Activated naive CD4-positive, alpha-beta T cell treated with anti-CD3 and anti-CD28 coated beads, Interleukin-2, amount 10 ng/mL, durations not matched to agents 7 days and 5 days (primary cell): ENCODE results near the gene HLA-DQA2.
"Not testable (repeated sequence)": the region's sequence is repeated elsewhere in the genome, so short reads cannot be mapped to it uniquely, and the experiment has no call there.

ENCODE experiments used
- CTCF ChIA-PET: fragments of 350-600 bp; sonication (Branson Sonifier 250); formaldehyde crosslinking; loops from one replicate; lab custom pipeline; 2021; ENCODE audit warnings: antibody characterized with exemption; lab: Charles Lee
- DNase-seq: peaks from one replicate; pipeline ENCODE4 v3.0.0-alpha.2; 2020
- H3K27ac Mint-ChIP-seq: one replicate; pipeline ENCODE4 v1.8.0; 2021; ENCODE audit warnings: mild to moderate bottlenecking, moderate library complexity, mixed read lengths
- H3K27me3 Mint-ChIP-seq: one replicate; pipeline ENCODE4 v1.8.0; 2021; ENCODE audit warnings: mild to moderate bottlenecking, mixed read lengths
- H3K36me3 Mint-ChIP-seq: one replicate; pipeline ENCODE4 v1.8.0; 2021; ENCODE audit warnings: mixed read lengths
- H3K4me1 Mint-ChIP-seq: one replicate; pipeline ENCODE4 v1.8.0; 2021; ENCODE audit warnings: mixed read lengths
- H3K4me3 Mint-ChIP-seq: one replicate; pipeline ENCODE4 v1.8.0; 2021; ENCODE audit warnings: mild to moderate bottlenecking, moderate library complexity, mixed read lengths
- H3K9me3 Mint-ChIP-seq: one replicate; pipeline ENCODE4 v1.8.0; 2021; ENCODE audit warnings: mixed read lengths

The HLA-DQA2 gene

DNA sequence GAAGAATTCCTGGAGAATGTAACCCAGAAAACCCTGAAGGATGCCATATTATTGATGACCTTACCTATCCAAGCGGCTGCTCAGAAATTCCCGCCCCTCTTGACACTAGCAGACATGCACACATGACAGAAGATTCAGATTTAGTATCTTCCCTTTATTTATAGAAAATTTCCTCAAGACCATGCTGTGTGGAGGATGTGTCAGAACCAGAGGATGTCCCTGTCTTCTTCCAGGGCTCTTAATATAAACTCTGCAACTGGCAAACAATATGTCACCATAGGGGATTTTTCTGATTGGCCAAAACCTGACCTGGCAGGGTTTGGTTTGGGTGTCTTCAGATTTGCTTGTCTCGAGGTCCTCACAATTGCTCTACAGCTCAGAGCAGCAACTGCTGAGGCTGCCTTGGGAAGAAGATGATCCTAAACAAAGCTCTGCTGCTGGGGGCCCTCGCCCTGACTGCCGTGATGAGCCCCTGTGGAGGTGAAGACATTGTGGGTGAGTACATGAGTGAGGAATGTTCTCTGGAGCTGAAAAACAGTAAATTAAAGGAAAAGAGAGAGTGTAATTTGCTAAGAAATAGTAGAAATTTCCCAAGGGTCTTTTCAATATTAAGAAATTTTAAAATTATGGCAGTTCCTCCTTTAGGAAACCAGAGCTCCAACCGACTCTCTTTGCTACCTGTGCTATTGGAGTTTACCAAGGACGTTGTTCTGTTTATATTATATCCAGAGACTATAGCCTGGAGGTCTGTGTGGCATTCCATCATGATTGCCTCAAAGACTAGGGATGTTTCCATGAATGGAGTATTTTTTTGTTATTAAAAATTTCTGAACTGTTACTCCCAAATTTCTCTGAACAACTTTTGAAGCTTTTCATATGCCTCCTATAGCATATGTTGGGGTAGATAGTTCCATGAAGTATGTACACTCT lies at the start of gene HLA-DQA2:
Gene HLA-DQA2 (plus strand): TSS at position 361 of the 930 bp plus-strand sequence. CDS start 53 bp downstream, at position 414.
- peaks cover 41% of the 10 kb centered on the region for H3K27me3 Mint-ChIP-seq
- CTCF ChIA-PET = no interaction called here
- DNase-seq = no peak
- no peaks in the 10 kb centered on the region for H3K36me3 Mint-ChIP-seq
- no peak within 1 kb of the TSS for H3K27ac Mint-ChIP-seq
- H3K9me3 Mint-ChIP-seq = no peaks in the 10 kb centered on the region
- H3K4me1 Mint-ChIP-seq = no peaks in the 10 kb centered on the region
- no peak within 1 kb of the TSS for H3K4me3 Mint-ChIP-seq

DNA sequence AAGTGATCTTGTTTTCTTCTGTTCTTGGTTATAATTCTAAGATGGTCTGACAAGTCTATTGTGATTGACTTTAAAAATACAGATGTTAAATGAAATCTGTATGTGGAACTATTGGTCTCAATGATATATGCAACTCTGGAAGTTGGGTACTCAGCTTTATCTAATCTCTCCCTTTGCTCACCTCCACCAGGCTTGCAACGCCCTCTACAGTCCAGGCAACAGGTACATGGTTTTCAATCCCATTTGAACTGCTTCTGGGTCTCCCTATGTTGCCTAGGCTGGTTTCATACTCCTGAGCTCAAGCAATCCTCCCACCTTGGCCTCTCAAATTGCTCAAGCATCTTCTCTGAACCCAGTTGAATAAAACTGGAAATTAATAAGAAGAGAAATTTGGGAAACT lies 49.2 kb upstream of the HLA-DQA2 start:
- H3K4me1 Mint-ChIP-seq = peaks cover 15% of the 10 kb centered on the region
- CTCF ChIA-PET = interaction anchor here (0.6 to 1.6 kb wide), 15 partner anchors 9 to 279 kb away, joined by 3 to 12 read pairs (median 4); partner anchors contain the start of gene HLA-DQB1
- H3K27ac Mint-ChIP-seq = no peak overlapping the region
- H3K36me3 Mint-ChIP-seq = no peaks in the 10 kb centered on the region
- peak; percentile 73 for DNase-seq
- H3K4me3 Mint-ChIP-seq = no peak overlapping the region
- no peaks in the 10 kb centered on the region for H3K9me3 Mint-ChIP-seq
- peaks cover 38% of the 10 kb centered on the region for H3K27me3 Mint-ChIP-seq

DNA sequence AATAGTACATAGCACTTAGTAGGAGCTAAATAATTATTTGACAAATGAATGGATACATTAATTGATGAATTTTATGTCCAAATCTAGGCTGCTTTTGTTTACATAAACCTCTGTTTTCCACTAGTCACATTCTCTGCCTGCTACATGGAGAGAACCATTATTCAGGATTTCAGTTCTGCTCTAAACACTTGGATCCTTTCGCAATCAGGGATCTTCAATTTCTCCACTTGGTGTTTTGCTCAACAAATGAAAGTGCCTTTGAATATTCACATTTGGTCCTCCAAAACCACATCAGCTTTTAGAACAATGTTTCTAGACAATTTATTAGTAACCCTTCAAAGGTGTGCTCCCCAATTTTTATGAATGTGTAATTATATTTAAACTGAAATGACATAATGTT lies 44.2 kb upstream of the HLA-DQA2 start:
- peaks cover 4% of the 10 kb centered on the region for H3K4me1 Mint-ChIP-seq
- H3K27me3 Mint-ChIP-seq = peaks cover 58% of the 10 kb centered on the region
- DNase-seq = no peak
- CTCF ChIA-PET = interaction anchor here (1.1 kb wide), 1 partner anchor 89 kb away, joined by 3 read pairs; no protein-coding TSS in a partner anchor
- no peaks in the 10 kb centered on the region for H3K36me3 Mint-ChIP-seq
- H3K4me3 Mint-ChIP-seq = no peak overlapping the region
- H3K9me3 Mint-ChIP-seq = no peaks in the 10 kb centered on the region
- H3K27ac Mint-ChIP-seq = no peak overlapping the region

DNA sequence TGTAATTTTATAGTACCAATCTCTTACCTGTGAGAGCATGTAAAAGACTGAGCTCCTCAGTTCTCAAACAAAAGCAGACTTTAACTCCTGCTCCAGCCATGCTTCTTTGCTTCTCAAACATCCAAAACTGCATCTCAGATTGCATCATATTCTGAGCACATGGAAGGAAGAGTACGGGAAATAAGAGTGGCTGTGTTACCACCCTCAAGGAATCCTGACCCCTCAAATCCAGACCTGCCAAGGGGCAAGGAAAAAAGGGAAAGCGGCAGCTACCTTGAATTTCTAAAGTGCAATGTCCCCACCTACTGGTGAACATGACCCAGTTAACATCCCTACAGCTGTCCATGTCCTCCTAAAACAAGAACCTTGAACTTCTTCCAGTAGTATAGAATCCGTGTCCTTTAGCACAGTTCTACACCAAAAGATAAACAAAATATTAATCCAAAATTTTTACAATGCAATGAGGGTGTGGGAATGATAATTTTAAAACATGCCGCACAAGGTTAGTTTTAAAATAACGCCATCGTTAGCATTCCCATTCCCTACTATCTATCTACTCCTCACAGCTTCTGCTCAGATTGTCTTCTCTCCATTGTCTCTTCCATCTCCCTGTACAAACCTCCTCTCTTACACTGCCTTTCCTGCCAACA lies 40.7 kb upstream of the HLA-DQA2 start:
- DNase-seq = peak; percentile 43
- Mint-ChIP-seq H3K27ac (no peak overlapping the region), H3K4me1 (peaks cover 2% of the 10 kb centered on the region), H3K9me3 (no peaks in the 10 kb centered on the region), H3K27me3 (peaks cover 44% of the 10 kb centered on the region), H3K4me3 (no peak overlapping the region), H3K36me3 (no peaks in the 10 kb centered on the region)
- CTCF ChIA-PET = interaction anchor here (0.6 to 4.1 kb wide), 21 partner anchors 9 to 452 kb away, joined by 3 to 40 read pairs (median 5); partner anchors contain the start of gene HLA-DQB1

DNA sequence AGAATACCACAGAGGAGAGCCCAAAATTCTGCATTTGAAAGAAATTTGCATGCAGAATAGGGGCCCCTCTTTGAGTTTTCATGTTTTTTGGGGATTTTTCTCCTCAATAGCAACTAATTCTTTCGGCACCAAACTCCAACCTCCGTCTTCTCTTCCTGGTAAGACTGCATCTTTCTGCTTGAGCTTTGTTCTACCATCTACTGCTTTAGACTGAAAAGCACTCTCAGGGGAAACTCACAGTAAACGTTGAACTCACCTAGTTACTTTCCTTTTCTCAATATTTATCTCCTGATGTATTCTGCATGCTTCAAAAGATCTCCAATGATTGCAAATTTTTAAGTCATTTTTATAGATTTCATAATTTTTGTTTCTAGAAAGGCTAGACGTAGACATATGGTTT lies 37.8 kb upstream of the HLA-DQA2 start:
- Mint-ChIP-seq H3K27ac (no peak overlapping the region), H3K36me3 (no peaks in the 10 kb centered on the region), H3K27me3 (peaks cover 24% of the 10 kb centered on the region), H3K9me3 (no peaks in the 10 kb centered on the region), H3K4me1 (peaks cover 2% of the 10 kb centered on the region), H3K4me3 (no peak overlapping the region)
- CTCF ChIA-PET = interaction anchor here (0.7 to 1.5 kb wide), 3 partner anchors 12 to 271 kb away, joined by 3 to 4 read pairs (median 3); no protein-coding TSS in a partner anchor
- no peak for DNase-seq

DNA sequence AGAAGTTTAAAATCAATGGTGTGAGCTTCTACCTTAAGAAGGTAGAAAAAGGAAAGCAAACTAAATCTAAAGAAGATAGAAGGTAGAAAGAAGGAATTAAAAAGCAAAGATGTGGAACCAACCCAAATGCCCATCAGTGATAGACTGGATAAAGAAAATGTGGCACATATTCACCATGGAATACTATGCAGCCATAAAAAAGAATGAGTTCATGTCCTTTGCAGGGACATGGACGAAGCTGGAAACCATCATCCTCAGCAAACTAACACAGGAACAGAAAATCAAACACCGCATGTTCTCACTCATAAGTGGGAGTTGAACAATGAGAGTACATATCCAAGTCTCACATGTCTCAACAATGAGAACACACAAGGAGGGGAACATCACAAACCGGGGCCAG lies 36.0 kb upstream of the HLA-DQA2 start:
- H3K4me1 Mint-ChIP-seq, H3K27ac Mint-ChIP-seq, H3K4me3 Mint-ChIP-seq, H3K36me3 Mint-ChIP-seq, H3K9me3 Mint-ChIP-seq, CTCF ChIA-PET, DNase-seq: not testable (repeated sequence)
- peaks cover 25% of the 10 kb centered on the region for H3K27me3 Mint-ChIP-seq

DNA sequence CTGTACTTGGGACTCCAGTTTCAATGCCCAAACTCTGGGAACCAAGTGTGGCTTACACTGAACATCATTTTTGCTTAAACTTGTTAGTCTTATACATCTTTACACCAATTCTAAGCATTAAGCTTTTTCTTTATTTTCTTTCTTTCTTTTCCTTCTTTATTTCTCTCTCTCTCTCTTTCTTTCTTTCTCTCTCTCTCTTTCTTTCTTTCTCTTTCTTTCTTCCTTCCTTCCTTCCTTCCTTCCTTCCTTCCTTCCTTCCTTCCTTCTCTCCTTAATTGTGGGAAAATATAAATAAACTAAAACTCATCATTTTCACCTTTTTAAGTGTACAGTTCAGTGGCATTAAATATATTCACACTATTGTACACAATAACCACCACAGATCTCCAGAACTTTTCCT lies 31.6 kb upstream of the HLA-DQA2 start:
- H3K9me3 Mint-ChIP-seq = no peaks in the 10 kb centered on the region
- no peaks in the 10 kb centered on the region for H3K36me3 Mint-ChIP-seq
- no peak for DNase-seq
- CTCF ChIA-PET = no interaction called here
- no peak overlapping the region for H3K4me3 Mint-ChIP-seq
- H3K27ac Mint-ChIP-seq = no peak overlapping the region
- no peaks in the 10 kb centered on the region for H3K4me1 Mint-ChIP-seq
- peaks cover 12% of the 10 kb centered on the region for H3K27me3 Mint-ChIP-seq

DNA sequence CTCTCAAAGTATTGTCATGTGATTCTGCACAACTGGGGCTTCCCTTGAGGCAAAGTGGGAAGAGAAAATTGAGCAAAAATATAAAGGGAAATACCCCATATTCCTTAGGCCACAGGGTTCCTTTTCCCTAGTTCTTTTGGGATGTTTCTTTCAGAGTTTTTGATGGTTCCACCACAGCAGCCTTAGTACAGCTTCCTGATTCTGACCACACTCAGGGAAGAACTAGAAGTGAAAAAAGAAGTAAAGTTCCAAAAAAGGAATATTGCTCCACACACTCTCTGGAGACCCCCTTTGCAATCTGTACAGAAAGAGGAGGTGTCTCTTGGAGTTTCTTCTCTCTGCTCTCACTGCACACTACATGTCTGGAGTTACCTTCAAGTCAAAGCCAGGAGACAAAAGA lies 27.9 kb upstream of the HLA-DQA2 start:
- peaks cover 21% of the 10 kb centered on the region for H3K27me3 Mint-ChIP-seq
- no peak overlapping the region for H3K4me3 Mint-ChIP-seq
- H3K9me3 Mint-ChIP-seq = no peaks in the 10 kb centered on the region

DNA sequence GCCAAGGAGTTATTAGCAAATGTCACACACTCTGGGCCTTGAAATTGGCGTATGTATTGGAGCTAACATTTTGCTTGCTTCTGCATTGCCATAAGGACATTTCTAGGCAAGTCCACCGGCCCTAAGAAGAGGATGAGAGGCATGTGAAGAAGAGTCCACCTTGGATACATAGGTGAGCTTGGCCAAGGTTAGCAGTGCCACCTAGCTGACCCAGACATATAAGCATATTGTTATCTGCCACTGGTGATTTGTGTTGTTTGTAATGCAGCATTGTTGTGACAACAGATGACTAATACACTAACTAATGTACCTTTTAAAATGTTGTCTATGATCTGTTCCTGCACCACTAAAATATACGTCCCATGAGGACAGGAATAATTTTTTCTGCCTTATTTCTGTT lies 24.8 kb upstream of the HLA-DQA2 start:
- H3K9me3 Mint-ChIP-seq = no peaks in the 10 kb centered on the region
- H3K27me3 Mint-ChIP-seq = peaks cover 35% of the 10 kb centered on the region
- no peaks in the 10 kb centered on the region for H3K36me3 Mint-ChIP-seq
- no peak overlapping the region for H3K27ac Mint-ChIP-seq
- no peak for DNase-seq
- CTCF ChIA-PET = interaction anchor here (1.1 kb wide), 1 partner anchor 16 kb away, joined by 4 read pairs; no protein-coding TSS in a partner anchor
- no peaks in the 10 kb centered on the region for H3K4me1 Mint-ChIP-seq
- no peak overlapping the region for H3K4me3 Mint-ChIP-seq

More for the DNA sequence above, 27.9 kb upstream of the HLA-DQA2 start:
- H3K27ac Mint-ChIP-seq = no peak overlapping the region
- DNase-seq = no peak
- CTCF ChIA-PET = interaction anchor here (1.5 kb wide), 1 partner anchor 155 kb away, joined by 4 read pairs; no protein-coding TSS in a partner anchor
- H3K36me3 Mint-ChIP-seq = no peaks in the 10 kb centered on the region
- H3K4me1 Mint-ChIP-seq = no peaks in the 10 kb centered on the region

DNA sequence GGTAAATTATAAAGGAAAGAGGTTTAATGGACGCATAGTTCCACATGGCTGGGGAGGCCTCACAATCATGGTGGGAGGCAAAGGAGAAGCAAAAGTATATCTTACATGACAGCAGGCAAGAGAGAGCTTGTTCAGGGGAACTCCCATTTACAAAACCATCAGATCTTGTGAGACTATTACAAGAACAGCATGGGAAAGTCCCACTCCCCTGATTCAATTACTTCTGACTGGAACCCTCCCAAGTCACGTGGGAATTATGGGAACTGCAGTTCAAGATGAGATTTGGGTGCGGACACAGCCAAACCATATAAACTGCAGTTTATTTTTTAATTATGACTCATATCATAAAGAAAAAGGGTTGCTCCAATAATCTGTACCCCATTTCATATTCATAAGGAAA lies 22.3 kb upstream of the HLA-DQA2 start:
- Mint-ChIP-seq H3K4me3 (no peak overlapping the region), H3K27ac (no peak overlapping the region), H3K4me1 (no peaks in the 10 kb centered on the region), H3K27me3 (peaks cover 34% of the 10 kb centered on the region), H3K36me3 (no peaks in the 10 kb centered on the region), H3K9me3 (no peaks in the 10 kb centered on the region)
- no peak for DNase-seq
- CTCF ChIA-PET = no interaction called here

DNA sequence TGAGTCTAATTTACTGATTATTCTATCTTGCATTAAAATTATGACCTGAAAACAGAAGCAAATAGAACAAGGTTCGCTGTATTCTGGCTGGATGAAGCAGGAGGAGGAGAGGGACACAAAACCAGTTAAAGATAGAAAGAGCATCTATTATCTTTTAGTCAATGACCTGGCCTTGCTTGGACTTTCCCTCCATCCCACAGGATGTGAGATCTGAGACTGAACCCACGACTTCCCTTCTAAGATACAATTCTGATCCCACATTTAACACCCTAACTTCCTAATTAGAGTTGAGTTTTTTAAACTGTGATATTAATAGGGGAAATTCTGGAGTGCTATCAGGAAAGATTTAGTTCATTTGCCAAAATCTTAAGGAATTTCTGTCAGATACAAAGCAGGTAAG lies 3.1 kb upstream of the HLA-DQA2 start:
- Mint-ChIP-seq H3K27me3 (peaks cover 31% of the 10 kb centered on the region), H3K9me3 (no peaks in the 10 kb centered on the region), H3K4me1 (no peaks in the 10 kb centered on the region), H3K4me3 (no peak overlapping the region), H3K36me3 (no peaks in the 10 kb centered on the region), H3K27ac (no peak overlapping the region)
- CTCF ChIA-PET = no interaction called here
- DNase-seq = no peak

DNA sequence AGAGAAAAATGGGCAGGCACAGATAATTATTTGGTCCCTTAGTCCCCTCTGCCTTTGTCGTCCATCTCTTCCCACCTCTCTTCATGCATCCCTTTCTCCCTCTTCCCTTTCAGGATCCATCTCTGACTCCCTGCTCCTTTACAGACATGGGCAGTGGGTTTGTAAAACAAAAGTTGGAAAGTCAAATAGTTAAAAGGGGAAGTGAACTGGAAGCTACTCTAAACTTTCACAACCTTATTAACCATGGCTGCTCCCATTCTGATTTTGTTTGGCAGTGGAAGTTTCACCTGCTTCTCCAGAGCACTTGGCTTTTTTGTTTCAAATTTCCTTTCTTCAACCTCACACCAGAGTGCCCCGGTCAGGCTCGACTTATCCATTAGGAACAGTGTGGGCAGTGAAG lies 1.2 kb downstream of the HLA-DQA2 start:
- peak overlapping the region; percentile 67 for H3K27ac Mint-ChIP-seq
- H3K4me1 Mint-ChIP-seq = no peaks in the 10 kb centered on the region
- H3K27me3 Mint-ChIP-seq = peaks cover 39% of the 10 kb centered on the region
- H3K4me3 Mint-ChIP-seq = no peak overlapping the region
- no peaks in the 10 kb centered on the region for H3K36me3 Mint-ChIP-seq
- no peak for DNase-seq
- no peaks in the 10 kb centered on the region for H3K9me3 Mint-ChIP-seq
- CTCF ChIA-PET = no interaction called here

DNA sequence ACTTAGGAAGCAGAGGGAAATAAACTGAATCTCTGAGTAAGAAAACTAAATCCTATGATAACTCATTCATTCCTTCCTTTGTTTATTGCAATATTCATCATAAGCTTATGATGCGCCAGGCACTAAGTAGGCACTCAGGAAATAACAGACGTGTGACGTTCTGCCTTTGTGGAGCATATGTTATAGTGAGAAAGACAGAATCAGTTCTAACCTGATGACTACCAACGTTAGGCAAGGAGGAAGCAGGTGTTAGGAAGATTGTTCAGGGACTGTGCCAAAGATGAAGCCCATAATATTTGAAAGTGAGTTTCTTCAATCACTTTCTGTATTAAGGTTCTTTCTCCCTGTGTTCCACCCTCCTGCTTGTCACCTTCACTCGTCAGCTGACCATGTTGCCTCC lies 3.6 kb downstream of the HLA-DQA2 start:
- CTCF ChIA-PET = interaction anchor here (1.1 kb wide), 1 partner anchor 334 kb away, joined by 5 read pairs; no protein-coding TSS in a partner anchor

DNA sequence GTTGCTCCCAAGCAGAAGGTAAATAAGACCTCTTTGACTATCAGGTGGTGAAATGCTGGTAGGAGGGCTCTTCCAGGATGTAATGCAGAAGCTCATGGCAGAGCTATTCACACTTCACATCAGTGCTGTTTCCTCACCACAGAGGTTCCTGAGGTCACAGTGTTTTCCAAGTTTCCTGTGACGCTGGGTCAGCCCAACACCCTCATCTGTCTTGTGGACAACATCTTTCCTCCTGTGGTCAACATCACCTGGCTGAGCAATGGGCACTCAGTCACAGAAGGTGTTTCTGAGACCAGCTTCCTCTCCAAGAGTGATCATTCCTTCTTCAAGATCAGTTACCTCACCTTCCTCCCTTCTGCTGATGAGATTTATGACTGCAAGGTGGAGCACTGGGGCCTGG lies 4.5 kb downstream of the HLA-DQA2 start:
- H3K9me3 Mint-ChIP-seq, H3K4me3 Mint-ChIP-seq, H3K4me1 Mint-ChIP-seq, H3K36me3 Mint-ChIP-seq, H3K27ac Mint-ChIP-seq, DNase-seq: not testable (repeated sequence)
- peaks cover 42% of the 10 kb centered on the region for H3K27me3 Mint-ChIP-seq
- CTCF ChIA-PET = interaction anchor here (1.1 to 1.2 kb wide), 2 partner anchors 40 to 335 kb away, joined by 4 to 5 read pairs; no protein-coding TSS in a partner anchor

More for the DNA sequence above, 3.6 kb downstream of the HLA-DQA2 start:
- Mint-ChIP-seq H3K27ac (no peak overlapping the region), H3K4me3 (no peak overlapping the region), H3K36me3 (no peaks in the 10 kb centered on the region), H3K27me3 (peaks cover 42% of the 10 kb centered on the region), H3K4me1 (no peaks in the 10 kb centered on the region), H3K9me3 (no peaks in the 10 kb centered on the region)
- no peak for DNase-seq
